ENCODE data around the gene ST6GALNAC5.

Gene ST6GALNAC5

DNA sequence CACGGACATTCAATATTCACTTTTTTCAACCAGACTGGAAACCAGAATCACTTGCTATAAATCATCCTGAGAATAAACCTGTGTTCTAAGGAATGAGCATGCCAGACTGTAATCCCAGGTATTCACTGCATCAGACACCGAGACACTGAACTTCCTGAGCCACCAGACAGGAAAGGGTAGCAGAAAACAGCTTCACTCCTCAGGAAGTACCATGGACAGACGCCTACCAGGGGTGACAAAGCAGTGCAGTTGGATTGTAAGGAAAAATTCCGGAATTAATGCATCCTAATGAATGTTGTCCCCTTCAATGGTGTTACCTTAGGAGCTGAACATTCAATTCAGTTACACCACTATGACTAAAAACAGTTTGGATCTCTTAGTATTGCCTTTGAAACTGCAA, 195.8 kb downstream of the ST6GALNAC5 start:
- TF ChIP-seq MAX (IDR thresholded peaks at IDR 0.05) (no peak), REST (IDR thresholded peaks at IDR 0.05; ENCODE audit: low read depth) (peak; percentile 89)

DNA sequence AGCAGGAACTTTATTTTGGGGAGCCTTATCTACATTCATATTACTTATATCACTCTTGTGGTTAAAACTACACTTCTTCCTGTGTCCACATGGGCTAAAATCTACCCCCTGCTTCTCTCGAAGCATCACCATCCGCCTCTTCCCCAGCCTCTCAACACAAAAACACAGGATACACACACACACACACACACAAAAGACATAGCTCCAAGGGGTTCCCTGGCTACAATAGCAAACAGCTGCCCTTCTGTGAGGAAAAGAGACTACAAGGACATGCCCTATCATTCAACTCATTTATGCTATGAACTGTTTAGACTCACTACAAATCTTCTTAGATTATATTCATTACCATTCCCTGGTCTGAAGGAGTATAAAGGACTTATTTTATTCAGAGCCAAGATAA, 197.0 kb downstream of the ST6GALNAC5 start:
- no peak for TF ChIP-seq ZBTB7A (IDR thresholded peaks at IDR 0.05; ENCODE audit: low read depth)
- TF ChIP-seq EGR1 (IDR thresholded peaks at IDR 0.05), result no peak
- TF ChIP-seq, protein P1, sequence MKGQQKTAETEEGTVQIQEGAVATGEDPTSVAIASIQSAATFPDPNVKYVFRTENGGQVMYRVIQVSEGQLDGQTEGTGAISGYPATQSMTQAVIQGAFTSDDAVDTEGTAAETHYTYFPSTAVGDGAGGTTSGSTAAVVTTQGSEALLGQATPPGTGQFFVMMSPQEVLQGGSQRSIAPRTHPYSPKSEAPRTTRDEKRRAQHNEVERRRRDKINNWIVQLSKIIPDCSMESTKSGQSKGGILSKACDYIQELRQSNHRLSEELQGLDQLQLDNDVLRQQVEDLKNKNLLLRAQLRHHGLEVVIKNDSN (IDR thresholded peaks at IDR 0.05), result no peak
- no peak for TF ChIP-seq CREB1 (IDR thresholded peaks at IDR 0.05; ENCODE audit: low read depth)
- no peak for TF ChIP-seq TAF1 (IDR thresholded peaks at IDR 0.05; ENCODE audit: low read depth)
- TF ChIP-seq TCF12 (IDR thresholded peaks at IDR 0.05; ENCODE audit: low read depth), result no peak
- TF ChIP-seq EP300 (IDR thresholded peaks at IDR 0.05; ENCODE audit: borderline replicate concordance), result no peak
- no peak for TF ChIP-seq TEAD4 (IDR thresholded peaks at IDR 0.05)
- TF ChIP-seq FOXM1 (IDR thresholded peaks at IDR 0.05; ENCODE audit: borderline replicate concordance, low read depth), result no peak
- no peak for TF ChIP-seq RAD21 (IDR thresholded peaks at IDR 0.05; ENCODE audit: low read depth)

- TF ChIP-seq, protein P1 (IDR thresholded peaks at IDR 0.05), result no peak
- TF ChIP-seq ZBTB7A (IDR thresholded peaks at IDR 0.05; ENCODE audit: low read depth) (no peak), MAX (IDR thresholded peaks at IDR 0.05) (no peak), FOXM1 (IDR thresholded peaks at IDR 0.05; ENCODE audit: borderline replicate concordance, low read depth) (no peak), CEBPB (IDR thresholded peaks at IDR 0.05) (no peak), EGR1 (IDR thresholded peaks at IDR 0.05) (no peak), EP300 (IDR thresholded peaks at IDR 0.05; ENCODE audit: borderline replicate concordance) (no peak), YY1 (IDR thresholded peaks at IDR 0.05; ENCODE audit: low read depth) (no peak), TCF12 (IDR thresholded peaks at IDR 0.05; ENCODE audit: low read depth) (no peak), TAF1 (IDR thresholded peaks at IDR 0.05; ENCODE audit: low read depth) (no peak), NFIC (IDR thresholded peaks at IDR 0.05) (no peak)
These were observed 198.5 kb downstream of the ST6GALNAC5 start for GRCh38 chr1:77065693-77066342.

GRCh38 chr1:77068013-77068412, 200.7 kb downstream of the ST6GALNAC5 start:
- TF ChIP-seq EGR1 (IDR thresholded peaks at IDR 0.05) (no peak), REST (IDR thresholded peaks at IDR 0.05; ENCODE audit: low read depth) (no peak), TAF1 (IDR thresholded peaks at IDR 0.05; ENCODE audit: low read depth) (no peak), CREB1 (IDR thresholded peaks at IDR 0.05; ENCODE audit: low read depth) (no peak), RAD21 (IDR thresholded peaks at IDR 0.05; ENCODE audit: low read depth) (no peak), TCF12 (IDR thresholded peaks at IDR 0.05; ENCODE audit: low read depth) (no peak), NFIC (IDR thresholded peaks at IDR 0.05) (no peak), CEBPB (IDR thresholded peaks at IDR 0.05) (no peak), ZBTB7A (IDR thresholded peaks at IDR 0.05; ENCODE audit: low read depth) (no peak), FOXM1 (IDR thresholded peaks at IDR 0.05; ENCODE audit: borderline replicate concordance, low read depth) (no peak), TEAD4 (IDR thresholded peaks at IDR 0.05) (no peak), MAX (IDR thresholded peaks at IDR 0.05) (no peak), YY1 (IDR thresholded peaks at IDR 0.05; ENCODE audit: low read depth) (no peak), EP300 (IDR thresholded peaks at IDR 0.05; ENCODE audit: borderline replicate concordance) (no peak)
- TF ChIP-seq, protein P1 (IDR thresholded peaks at IDR 0.05), result no peak

DNA sequence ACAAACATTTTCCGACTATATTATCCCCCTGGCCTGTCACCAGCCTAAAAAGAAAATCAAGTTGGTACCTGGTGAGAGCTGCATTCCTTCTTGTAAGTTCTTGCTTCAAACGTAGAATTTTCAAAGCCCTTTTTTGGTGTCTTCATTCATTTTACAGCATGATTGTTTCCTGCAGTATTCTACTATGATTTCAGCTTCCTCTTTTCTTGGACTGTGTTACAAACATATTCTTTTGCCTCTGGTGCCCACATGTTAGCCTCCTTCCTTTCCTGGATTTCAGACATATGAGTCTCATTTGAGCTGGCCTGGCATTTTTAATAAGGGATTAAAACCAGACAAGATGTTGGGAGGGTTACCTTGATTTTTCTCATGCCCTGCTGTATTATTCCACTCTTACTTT, 209.5 kb downstream of the ST6GALNAC5 start:
- no peak for TF ChIP-seq YY1 (IDR thresholded peaks at IDR 0.05; ENCODE audit: low read depth)
- TF ChIP-seq EGR1 (IDR thresholded peaks at IDR 0.05), result no peak
- TF ChIP-seq MAX (IDR thresholded peaks at IDR 0.05), result no peak
- TF ChIP-seq TEAD4 (IDR thresholded peaks at IDR 0.05), result no peak

Measured in Ishikawa (cell line).